ENCODE data around the gene LTF. TPM values are rescaled to one million over a fixed set of nuclear protein-coding genes. Genes with fewer than 3 reads are reported as not detected.

Gene LTF
- total RNA-seq, 1 experiment from 2014 or later: not detected

- intact Hi-C loops (cut with micrococcal nuclease): no loop called here
- H3K36me3 ChIP-seq (ENCODE audit: control insufficient read depth in 1 of 2, insufficient read depth in 2 of 2, low read length in 2 of 2): no peaks in the 10 kb centered on the region
- H4K20me1 ChIP-seq (ENCODE audit: insufficient read depth): no peaks in the 10 kb centered on the region
- H3K9me3 ChIP-seq (ENCODE audit: control insufficient read depth in 1 of 2, insufficient read depth in 1 of 2, low read depth in 1 of 2, low read length in 2 of 2): no peaks in the 10 kb centered on the region
- no peak overlapping the region for H2AFZ ChIP-seq (ENCODE audit: low read depth, low read length, poor library complexity, severe bottlenecking)
- H3K9ac ChIP-seq (ENCODE audit: low read length): no peak overlapping the region
- H3K27ac ChIP-seq (ENCODE audit: low read depth, low read length): no peak overlapping the region
- no peaks in the 10 kb centered on the region for H3K79me2 ChIP-seq (ENCODE audit: insufficient read depth, low read length)
- DNase-seq (ENCODE audit: low read depth, low spot score) (no peak), ATAC-seq (no peak)
- ChIA-PET POLR2A (no interaction called here), RAD21 (ENCODE audit: low non-redundant PET in 1 of 2, low total read pairs in 2 of 2, uncharacterized antibody in 2 of 2, unreplicated experiment in 2 of 2) (no interaction called here), CTCF (interaction anchor here (1.1 to 2.1 kb wide), 4 partner anchors 13 to 60 kb away, joined by 3 to 7 read pairs (median 3); no protein-coding TSS in a partner anchor)
- no peaks in the 10 kb centered on the region for H3K4me1 ChIP-seq (ENCODE audit: control insufficient read depth in 1 of 2, insufficient read depth in 2 of 2, low read length in 2 of 2)
- no peaks in the 10 kb centered on the region for H3K9me2 ChIP-seq (ENCODE audit: insufficient read depth)
- no TSS peak for BruUV-seq (replicated peaks)
- no peak overlapping the region for H3K4me2 ChIP-seq (ENCODE audit: low read length)
- no peaks in the 10 kb centered on the region for H3K27me3 ChIP-seq (ENCODE audit: insufficient read depth, low read length)
- TF ChIP-seq MAX (IDR thresholded peaks at IDR 0.05): no peak
- TF ChIP-seq RAD21 (IDR thresholded peaks at IDR 0.05; ENCODE audit: low read depth): no peak
- no peak for TF ChIP-seq YY1 (IDR thresholded peaks at IDR 0.05; ENCODE audit: extremely low read depth, insufficient replicate concordance, low read depth, low read length)
- no peak for TF ChIP-seq ZNF274 (IDR thresholded peaks at IDR 0.05; ENCODE audit: low read depth, low read length)
- no peak for TF ChIP-seq ZFX (IDR thresholded peaks at IDR 0.05)
- no peak for TF ChIP-seq POLR2AphosphoS5 (IDR thresholded peaks at IDR 0.05; ENCODE audit: low read depth, low read length)
- no peak for TF ChIP-seq JUND (IDR thresholded peaks at IDR 0.05)
- TF ChIP-seq POLR2A (IDR thresholded peaks at IDR 0.05; ENCODE audit: borderline replicate concordance, extremely low read depth, insufficient read depth, insufficient read length): no peak
- no peak for TF ChIP-seq ELF1 (IDR thresholded peaks at IDR 0.05; ENCODE audit: borderline replicate concordance, low read depth)
- TF ChIP-seq REST (IDR thresholded peaks at IDR 0.05; ENCODE audit: low read depth): no peak
- TF ChIP-seq EZH2 (IDR thresholded peaks at IDR 0.05): no peak
- TF ChIP-seq ZBTB33 (IDR thresholded peaks at IDR 0.05; ENCODE audit: extremely low read depth, insufficient replicate concordance, low read length): no peak
- TF ChIP-seq CEBPB (IDR thresholded peaks at IDR 0.05; ENCODE audit: low read depth): no peak
- H3K4me3 ChIP-seq (replicated peaks in 1 of 2; ENCODE audit: low read depth in 1 of 2, low read length in 2 of 2): no peak overlapping the region
These were observed 45.0 kb upstream of the LTF start for GRCh38 chr3:46509661-46510187.
